GM04503 (cell line): ENCODE measurements around the gene NFATC3.
A peak's percentile ranks its signal among the peaks of the same experiment; 100 is the strongest.

ENCODE experiments used
- DNase-seq: peaks from one replicate; pipeline ENCODE4 v3.0.0-alpha.2; 2012; ENCODE audit warnings: low read depth

Gene NFATC3

GRCh38 chr16:68232335-68232734 is 147.2 kb downstream of the NFATC3 start:
- DNase-seq: no peak

GRCh38 chr16:68233085-68233834 is 148.1 kb downstream of the NFATC3 start:
- DNase-seq: no peak

DNA sequence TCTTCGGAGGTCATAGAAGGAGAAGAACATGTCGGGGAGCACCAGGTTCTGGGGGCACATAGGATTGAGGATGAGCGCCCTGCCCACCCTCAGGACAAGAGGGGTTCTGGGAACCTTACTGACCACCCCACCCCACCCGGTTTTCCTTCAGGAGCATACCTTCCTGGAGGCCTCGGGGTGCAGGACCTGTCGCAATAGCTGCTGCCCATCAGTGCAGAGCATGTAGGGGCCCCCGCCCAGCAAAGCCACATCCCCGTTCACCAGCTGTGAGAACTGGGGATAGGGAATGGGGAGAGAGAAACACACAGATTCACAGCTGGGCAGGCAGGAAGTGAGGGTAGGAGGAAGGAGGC is 148.6 kb downstream of the NFATC3 start:
- no peak for DNase-seq

- DNase-seq: no peak
Measured at GRCh38 chr16:68234188-68235107, 149.3 kb downstream of the NFATC3 start.

DNA sequence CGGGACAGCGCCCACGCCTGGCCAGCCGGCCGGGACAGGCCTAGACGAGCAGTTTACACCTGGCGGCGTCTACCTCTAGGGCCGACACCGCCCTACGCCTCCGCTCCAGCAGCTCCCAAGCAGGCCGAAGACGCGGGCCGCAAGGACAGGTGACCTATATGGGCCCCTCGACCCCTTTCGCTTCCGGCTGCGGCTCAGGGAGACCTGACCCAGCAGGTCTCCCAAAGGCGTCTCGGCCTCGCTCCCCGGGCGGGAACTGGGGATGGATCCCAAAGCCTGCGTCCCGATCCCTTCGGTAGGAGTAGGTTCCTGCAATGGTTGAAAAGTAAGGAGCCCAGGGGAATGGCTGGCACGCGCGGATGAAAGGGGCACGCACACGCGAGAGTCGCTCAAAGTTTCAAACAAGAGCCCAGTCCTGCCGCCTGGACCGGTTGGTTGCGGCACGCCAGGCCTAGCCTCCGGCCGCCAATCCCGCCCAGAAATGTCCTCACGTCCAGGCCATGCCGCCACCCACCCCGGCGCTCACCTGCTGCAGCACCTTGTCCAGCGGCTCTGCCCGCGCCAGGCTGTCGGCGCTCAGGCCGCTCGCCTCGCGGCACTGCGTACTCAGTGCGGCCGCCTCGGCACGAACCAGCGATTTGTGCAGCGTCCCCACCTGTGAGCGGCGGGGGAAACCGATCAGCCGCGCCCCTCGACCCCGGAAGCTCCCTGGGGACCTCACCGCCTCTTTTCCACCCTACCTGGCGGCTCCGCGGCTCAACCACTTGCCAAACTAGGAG is 150.1 kb downstream of the NFATC3 start:
- DNase-seq: no peak

DNA sequence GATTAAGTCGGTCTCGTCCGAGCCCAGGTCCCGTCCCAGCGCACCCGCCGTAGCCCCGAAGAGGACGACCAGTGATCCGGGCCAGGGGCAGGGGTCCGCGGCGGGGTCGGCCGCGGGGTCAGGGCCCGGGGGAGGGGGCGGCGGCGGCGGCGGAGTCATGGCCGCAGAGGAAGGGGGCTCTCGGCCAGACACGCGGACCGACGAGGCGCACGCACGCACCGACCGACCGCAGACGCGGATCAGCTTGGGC is 150.6 kb downstream of the NFATC3 start, which contains the start of gene ESRP2:
Gene ESRP2 (minus strand): TSS at position 241 of the 250 bp plus-strand sequence. CDS start 82 bp downstream, at position 159.
- no peak for DNase-seq

GRCh38 chr16:68236137-68236825 is 151.1 kb downstream of the NFATC3 start:
- no peak for DNase-seq

- no peak for DNase-seq
Measured at GRCh38 chr16:68236826-68237242, 151.7 kb downstream of the NFATC3 start.

- peak; percentile 84 for DNase-seq
Measured at GRCh38 chr16:68237243-68238028, 152.3 kb downstream of the NFATC3 start.

DNA sequence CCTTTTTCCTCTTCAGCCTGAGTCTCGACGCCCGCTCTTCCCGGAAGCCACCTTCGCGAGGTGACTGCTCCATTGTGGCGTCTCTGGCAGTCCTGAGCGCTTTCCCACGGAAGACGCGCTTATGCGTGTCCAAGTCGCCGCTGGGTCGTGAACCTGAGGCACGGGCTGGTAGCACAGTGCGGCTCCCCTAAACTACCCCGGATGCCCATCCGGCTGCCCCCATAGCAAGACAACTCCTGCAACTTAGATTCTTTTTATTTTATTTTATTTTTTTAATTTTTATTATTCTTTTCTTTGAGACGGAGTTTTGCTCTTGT is 152.8 kb downstream of the NFATC3 start:
- no peak for DNase-seq

- no peak for DNase-seq
Measured at GRCh38 chr16:68242085-68242484, 156.9 kb downstream of the NFATC3 start.

- DNase-seq: no peak
Measured at GRCh38 chr16:68242926-68243858, 158.0 kb downstream of the NFATC3 start.

GRCh38 chr16:68244481-68244902 is 159.3 kb downstream of the NFATC3 start:
- no peak for DNase-seq

DNA sequence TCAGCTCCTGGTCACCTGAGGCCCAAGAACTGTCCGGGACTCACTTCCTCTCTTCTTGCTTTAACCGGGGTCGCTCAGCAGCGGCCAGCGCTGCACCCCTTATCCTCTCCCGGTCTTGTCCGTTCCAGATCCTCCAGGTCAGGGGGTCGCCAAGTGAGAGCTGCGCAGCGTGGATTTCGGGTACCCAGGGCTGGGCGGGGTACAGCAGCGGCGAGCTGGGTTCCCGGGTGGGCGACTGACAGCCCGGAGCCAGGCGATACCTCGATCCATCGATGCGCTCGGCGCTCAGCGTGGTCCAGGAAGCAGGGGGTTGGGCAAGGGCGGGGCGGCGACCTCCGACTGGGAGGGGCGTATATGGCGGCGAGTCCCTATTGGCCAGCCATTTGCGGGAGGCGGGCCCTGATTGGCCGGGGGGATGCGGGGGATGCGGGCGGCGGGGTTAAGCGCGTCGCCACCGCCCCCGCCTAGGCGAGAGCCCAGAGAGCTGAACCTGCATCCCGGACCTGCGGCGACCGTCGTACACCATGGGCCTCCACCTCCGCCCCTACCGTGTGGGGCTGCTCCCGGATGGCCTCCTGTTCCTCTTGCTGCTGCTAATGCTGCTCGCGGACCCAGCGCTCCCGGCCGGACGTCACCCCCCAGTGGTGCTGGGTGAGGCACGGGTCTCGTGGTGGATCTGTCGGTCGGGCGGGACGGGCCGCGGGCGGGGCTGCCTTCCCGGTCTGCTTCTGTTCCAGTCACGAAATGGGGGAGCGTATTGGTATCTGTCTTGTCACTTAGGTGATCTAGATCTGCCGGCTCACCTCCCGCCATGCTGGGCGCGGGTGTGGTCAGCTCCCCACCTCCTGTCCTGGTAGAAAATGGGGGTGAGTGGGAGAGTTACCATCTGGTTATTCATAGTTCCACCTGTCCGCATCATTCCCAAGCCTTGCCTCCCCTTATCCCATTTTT is 160.0 kb downstream of the NFATC3 start, which contains the start of gene PLA2G15:
Gene PLA2G15 (plus strand): TSS at position 471 of the 951 bp plus-strand sequence. CDS start 54 bp downstream, at position 525.
- DNase-seq: peak; percentile 55

DNA sequence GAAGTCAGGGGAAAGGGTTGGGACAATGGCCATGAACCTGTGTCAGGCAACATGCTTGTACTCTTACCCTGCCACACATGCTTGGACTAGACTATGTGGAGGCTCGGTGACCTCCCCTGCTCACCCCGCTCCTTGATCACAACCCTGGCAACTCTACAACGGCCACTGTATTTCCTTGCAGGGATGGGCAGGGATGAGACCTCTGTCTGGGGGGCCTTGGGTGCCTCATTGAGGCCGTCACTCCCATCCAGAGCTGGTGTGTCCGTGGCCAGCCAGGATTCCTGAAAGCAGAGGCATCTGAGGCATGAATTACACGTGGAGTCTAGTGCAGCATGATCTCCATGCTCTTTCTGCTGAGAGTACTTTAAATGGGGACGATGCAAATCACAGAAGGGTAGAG is 161.0 kb downstream of the NFATC3 start:
- no peak for DNase-seq

GRCh38 chr16:68246666-68247065 is 161.5 kb downstream of the NFATC3 start:
- DNase-seq: no peak

- DNase-seq: no peak
Measured at GRCh38 chr16:68247400-68247799, 162.2 kb downstream of the NFATC3 start.

GRCh38 chr16:68247932-68248331 is 162.8 kb downstream of the NFATC3 start:
- DNase-seq: no peak

- no peak for DNase-seq
Measured at GRCh38 chr16:68249371-68249770, 164.2 kb downstream of the NFATC3 start.
